Aorta (tissue), 5 donors: ENCODE measurements around the gene GPNMB. TPM values are rescaled to one million over a fixed set of nuclear protein-coding genes. Genes with fewer than 3 reads are reported as not detected.
A peak's percentile ranks its signal among the peaks of the same experiment; 100 is the strongest.

ENCODE experiments used
- ATAC-seq: fragments of 200-7000 bp; cut with Tn5 transposase; one replicate; pipeline ENCODE4 v1.9.1; 2022; ENCODE audit warnings: moderate library complexity; ENCODE audit not compliant: low FRiP score
- DNase-seq, 2 donors: peaks; one replicate each; pipeline ENCODE4 v3.0.0-alpha.2; 2020
- H3K27ac ChIP-seq, 2 donors: one replicate each; pipeline ENCODE4 v1.5.1; 2013; ENCODE audit warnings: low read length in 2 of 2, mild to moderate bottlenecking in 2 of 2, moderate library complexity in 2 of 2, control low read depth in 1 of 2, inconsistent platforms in 1 of 2, low read depth in 1 of 2
- H3K27me3 ChIP-seq, 2 donors: one replicate each; pipeline ENCODE4 v1.6.1; 2013; ENCODE audit warnings: control low read depth in 1 of 2, low read length in 1 of 2, mild to moderate bottlenecking in 1 of 2, moderate library complexity in 1 of 2; ENCODE audit not compliant: insufficient read depth in 2 of 2, control insufficient read depth in 1 of 2
- H3K36me3 ChIP-seq, 2 donors: one replicate each; pipeline ENCODE4 v1.6.1; 2013; ENCODE audit warnings: control low read depth in 1 of 2, low read length in 1 of 2, mild to moderate bottlenecking in 1 of 2; ENCODE audit not compliant: insufficient read depth in 2 of 2, control insufficient read depth in 1 of 2
- H3K4me1 ChIP-seq, 2 donors: one replicate each; pipeline ENCODE4 v1.6.1; 2013; ENCODE audit warnings: low read length in 2 of 2, control low read depth in 1 of 2, mild to moderate bottlenecking in 1 of 2, moderate library complexity in 1 of 2; ENCODE audit not compliant: insufficient read depth in 2 of 2, control insufficient read depth in 1 of 2
- H3K4me3 ChIP-seq, 2 donors: one replicate each; pipeline ENCODE4 v1.5.1; 2013; ENCODE audit warnings: low read length in 2 of 2, control low read depth in 1 of 2, mild to moderate bottlenecking in 1 of 2
- H3K9me3 ChIP-seq: one replicate; pipeline ENCODE4 v1.6.1; 2013; ENCODE audit warnings: mild to moderate bottlenecking, low read length; ENCODE audit not compliant: control insufficient read depth
- WGBS, 2 donors: extraction: QIAGEN DNeasy Blood & Tissue Kit; methylation state at CpG; one replicate each; pipeline ENCODE4 v1.1.7; 2013; 5-methylcytosine and 5-hydroxymethylcytosine counted together
- intact Hi-C, 2 donors: fragments of 100-400 bp; cut with DNase I; formaldehyde crosslinking; loops; one replicate each; pipeline versions ENCODE4 v1.14.2 to v1.15.0; 2022
- polyA plus RNA-seq, 2 donors: library from polyadenylated mRNA; stranded (reverse); fragments of 200-250 nt; gene quantifications; one replicate each; pipeline ENCODE4 v1.2.3, GENCODE V29; 2013
- total RNA-seq, 2 donors: library from RNA; stranded (reverse); fragmentation: NEBNext Ultra II Directional; extraction: Animal tissue kit (Norgen Biotek cat#: 25700); gene quantifications; one replicate each; pipeline ENCODE4 v1.2.1, GENCODE V29; 2021
- donor health status: healthy with polysubstance abuse.
- donor health status: Bipolar disorder and iron deficiency.
- donor health status: DM: no; HTN: no; CAD: no.
- donor health status: DM: no; HTN: no; CAD: no.
- donor health status: DM: yes; HTN: yes; CAD: no.

The GPNMB gene
- total and polyA plus RNA-seq, 4 donors: 60.2 to 209 (median 152) TPM

- ATAC-seq (no peak), DNase-seq (no peak)
- 92 to 93% methylated on average over 2 of the region's 2 CpGs for WGBS, 2 donors
- Histone ChIP-seq H3K4me1 (no peaks in the 10 kb centered on the region), H3K9me3 (no peaks in the 10 kb centered on the region), H3K27me3 (no peaks in the 10 kb centered on the region), H3K4me3 (no peak overlapping the region), H3K36me3 (peaks cover 0 to 4% of the 10 kb centered on the region in 2 donors), H3K27ac (no peak overlapping the region)
- intact Hi-C loops: no loop called here
Observed at GRCh38 chr7:23267357-23267756, 20.8 kb downstream of the GPNMB start.

DNA sequence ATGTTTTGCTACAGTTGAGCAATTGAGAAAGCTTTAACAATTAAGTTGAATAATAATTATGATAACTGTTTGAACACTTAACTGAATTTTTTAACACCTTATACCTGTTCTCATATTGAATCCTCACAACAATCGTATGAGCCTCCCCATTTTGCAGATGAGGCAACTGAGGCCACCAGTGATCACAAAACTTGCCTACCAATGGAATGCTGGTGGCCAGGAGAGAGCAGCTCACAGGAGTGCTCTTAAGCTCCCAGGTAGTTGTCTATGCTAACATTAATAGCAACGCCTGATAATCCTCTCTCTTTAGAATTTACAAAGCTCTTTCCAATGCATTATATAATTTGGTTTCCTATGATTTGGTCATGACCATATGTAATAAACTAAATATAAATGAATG lies 21.6 kb downstream of the GPNMB start:
- no peak overlapping the region for H3K4me3 ChIP-seq
- H3K4me1 ChIP-seq: no peaks in the 10 kb centered on the region
- no peaks in the 10 kb centered on the region for H3K9me3 ChIP-seq
- H3K27me3 ChIP-seq: no peaks in the 10 kb centered on the region
- DNase-seq (no peak), ATAC-seq (no peak)
- WGBS, 2 donors: 95 to 98% methylated on average over 2 of the region's 2 CpGs
- H3K36me3 ChIP-seq: peaks cover 0 to 4% of the 10 kb centered on the region in 2 donors
- intact Hi-C loops: no loop called here
- H3K27ac ChIP-seq: no peak overlapping the region

DNA sequence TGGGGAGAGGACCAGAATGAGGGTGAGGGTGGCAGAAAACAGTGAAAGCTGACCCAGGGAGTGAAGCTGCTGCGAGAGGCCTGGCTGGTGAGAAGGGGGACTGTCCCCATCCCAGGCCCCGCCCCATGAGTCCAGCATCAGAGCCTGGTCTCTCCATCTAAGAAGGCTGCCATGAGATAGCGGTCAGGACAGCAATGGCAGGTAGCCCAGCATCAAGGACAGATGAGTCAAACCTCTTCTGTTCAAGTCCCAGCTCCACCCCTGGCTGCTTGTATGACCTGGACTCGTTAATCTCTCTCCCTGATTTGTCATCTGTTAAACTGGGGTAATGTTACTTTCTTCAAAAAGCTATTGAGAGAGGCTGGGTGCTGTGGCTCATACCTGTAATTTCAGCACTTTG lies 22.2 kb downstream of the GPNMB start:
- no peaks in the 10 kb centered on the region for H3K9me3 ChIP-seq
- WGBS, 2 donors: 92 to 93% methylated on average over 4 of the region's 4 CpGs
- H3K27me3 ChIP-seq: no peaks in the 10 kb centered on the region
- H3K36me3 ChIP-seq: peaks cover 0 to 4% of the 10 kb centered on the region in 2 donors
- ATAC-seq (no peak), DNase-seq (no peak)
- H3K4me3 ChIP-seq: no peak overlapping the region
- intact Hi-C loops: no loop called here
- H3K27ac ChIP-seq: no peak overlapping the region
- H3K4me1 ChIP-seq: no peaks in the 10 kb centered on the region

GRCh38 chr7:23272275-23272674 lies 25.7 kb downstream of the GPNMB start:
- Histone ChIP-seq H3K4me3 (no peak overlapping the region), H3K9me3 (no peaks in the 10 kb centered on the region)
- no peak for ATAC-seq

DNA sequence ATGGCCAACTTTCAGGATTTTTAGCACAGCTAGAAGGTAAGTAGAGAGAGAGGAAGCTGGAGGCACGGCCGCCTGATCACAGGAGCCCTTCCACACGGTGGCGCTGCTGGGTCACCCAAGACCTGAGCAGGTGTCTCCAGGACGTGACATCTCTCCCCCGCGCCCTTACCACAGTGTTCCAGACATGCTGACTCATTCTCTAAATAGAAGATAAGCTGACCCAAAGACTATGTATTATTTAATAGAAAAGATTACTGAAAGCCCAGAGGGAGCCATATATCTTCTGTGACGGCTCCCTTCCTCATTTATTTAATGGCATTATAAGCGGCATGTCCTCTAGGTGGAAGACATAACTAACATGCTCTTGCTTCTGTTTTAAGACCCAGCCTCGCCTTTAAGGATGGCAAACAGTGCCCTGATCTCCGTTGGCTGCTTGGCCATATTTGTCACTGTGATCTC lies 26.6 kb downstream of the GPNMB start:
- ATAC-seq (peak; percentile 84), DNase-seq (peak; percentile 88 to 93)
- Histone ChIP-seq H3K4me1 (no peaks in the 10 kb centered on the region), H3K9me3 (no peaks in the 10 kb centered on the region), H3K27ac (no peak overlapping the region), H3K36me3 (no peaks in the 10 kb centered on the region), H3K4me3 (no peak overlapping the region), H3K27me3 (no peaks in the 10 kb centered on the region)
- 16 to 18% methylated on average over 11 of the region's 11 CpGs for WGBS, 2 donors
- intact Hi-C loops: no loop called here

More at GRCh38 chr7:23272275-23272674, 25.7 kb downstream of the GPNMB start:
- 94 to 98% methylated on average over 2 of the region's 2 CpGs for WGBS, 2 donors
- intact Hi-C loops: no loop called here
- Histone ChIP-seq H3K4me1 (no peaks in the 10 kb centered on the region), H3K27ac (no peak overlapping the region), H3K27me3 (no peaks in the 10 kb centered on the region), H3K36me3 (no peaks in the 10 kb centered on the region)
- DNase-seq: no peak

GRCh38 chr7:23275912-23276311 lies 29.3 kb downstream of the GPNMB start:
- Histone ChIP-seq H3K4me1 (no peaks in the 10 kb centered on the region), H3K4me3 (no peak overlapping the region), H3K27me3 (no peaks in the 10 kb centered on the region), H3K36me3 (no peaks in the 10 kb centered on the region), H3K9me3 (no peaks in the 10 kb centered on the region), H3K27ac (no peak overlapping the region)
- WGBS, 2 donors: 75 to 77% methylated on average over 5 of the region's 5 CpGs
- no peak for DNase-seq
- ATAC-seq: no peak
- intact Hi-C loops: no loop called here

- DNase-seq (no peak), ATAC-seq (no peak)
- no peaks in the 10 kb centered on the region for H3K9me3 ChIP-seq
- H3K27ac ChIP-seq: no peak overlapping the region
- 72 to 77% methylated on average over 5 of the region's 5 CpGs for WGBS, 2 donors
- H3K36me3 ChIP-seq: no peaks in the 10 kb centered on the region
- H3K4me1 ChIP-seq: no peaks in the 10 kb centered on the region
- intact Hi-C loops: no loop called here
- H3K27me3 ChIP-seq: no peaks in the 10 kb centered on the region
- H3K4me3 ChIP-seq: no peak overlapping the region
Observed at GRCh38 chr7:23276376-23276775, 29.8 kb downstream of the GPNMB start.

DNA sequence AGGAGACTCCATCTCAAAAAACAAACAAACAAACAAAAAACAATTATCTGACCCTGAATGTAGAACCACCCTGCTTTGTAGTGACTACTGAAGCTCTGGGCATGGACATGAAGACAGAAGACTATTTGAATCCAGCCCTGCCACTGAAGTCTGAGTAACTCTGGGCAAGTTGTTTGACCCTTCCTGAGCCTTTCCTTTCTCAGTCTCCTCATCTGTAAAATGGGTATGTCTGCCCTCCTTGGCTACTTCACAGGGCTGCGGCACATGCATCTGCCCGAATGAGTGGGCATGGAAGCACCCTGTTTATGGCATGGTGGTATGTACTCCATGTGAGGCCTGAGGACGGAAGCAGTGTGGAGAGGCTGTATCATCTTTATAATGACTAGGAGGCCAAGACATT lies 30.4 kb downstream of the GPNMB start:
- no peaks in the 10 kb centered on the region for H3K4me1 ChIP-seq
- WGBS, 2 donors: 85 to 89% methylated on average over 3 of the region's 3 CpGs
- H3K27me3 ChIP-seq: no peaks in the 10 kb centered on the region
- DNase-seq (no peak), ATAC-seq (no peak)
- H3K36me3 ChIP-seq: no peaks in the 10 kb centered on the region
- H3K27ac ChIP-seq: no peak overlapping the region
- H3K9me3 ChIP-seq: no peaks in the 10 kb centered on the region
- intact Hi-C loops: no loop called here
- H3K4me3 ChIP-seq: no peak overlapping the region

- H3K4me3 ChIP-seq: no peak overlapping the region
- H3K4me1 ChIP-seq: no peaks in the 10 kb centered on the region
- no peaks in the 10 kb centered on the region for H3K36me3 ChIP-seq
- DNase-seq (no peak), ATAC-seq (no peak)
- no peaks in the 10 kb centered on the region for H3K9me3 ChIP-seq
- 38 to 43% methylated on average over 6 of the region's 6 CpGs for WGBS, 2 donors
- H3K27ac ChIP-seq: no peak overlapping the region
- intact Hi-C loops: no loop called here
- no peaks in the 10 kb centered on the region for H3K27me3 ChIP-seq
Observed at GRCh38 chr7:23277359-23277989, 30.9 kb downstream of the GPNMB start.
